HG03139 (cell line): Measurements from ENCODE around the gene SNAP25.

Experiments
- ATAC-seq: cut with Tn5 transposase; IDR thresholded peaks from one replicate; pipeline ENCODE4 v1.9.1; 2021; ENCODE audit not compliant: unreplicated experiment

The SNAP25 gene

GRCh38 chr20:10300582-10301446 is 82.2 kb downstream of the SNAP25 start:
- no peak for ATAC-seq

DNA sequence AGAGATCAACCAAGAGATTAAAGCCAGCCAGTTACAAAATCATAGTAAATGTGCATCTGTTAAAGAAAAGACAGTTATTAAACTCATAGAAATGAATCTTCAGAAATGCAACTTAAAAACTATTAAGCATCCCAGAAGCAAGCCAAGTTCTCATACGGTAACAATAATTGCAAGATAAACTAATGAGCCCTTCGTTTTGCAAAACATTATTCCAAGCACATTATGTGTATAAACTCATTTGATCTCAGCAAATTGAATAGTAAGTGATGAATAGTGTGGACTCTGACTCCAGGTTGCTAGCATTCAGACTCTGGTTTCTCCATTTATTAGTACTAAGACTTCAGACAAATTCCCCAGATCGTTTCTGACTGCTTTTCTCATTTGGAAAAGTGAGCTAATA is 85.2 kb downstream of the SNAP25 start:
- ATAC-seq = no peak

GRCh38 chr20:10304471-10305046 is 85.9 kb downstream of the SNAP25 start:
- no peak for ATAC-seq

DNA sequence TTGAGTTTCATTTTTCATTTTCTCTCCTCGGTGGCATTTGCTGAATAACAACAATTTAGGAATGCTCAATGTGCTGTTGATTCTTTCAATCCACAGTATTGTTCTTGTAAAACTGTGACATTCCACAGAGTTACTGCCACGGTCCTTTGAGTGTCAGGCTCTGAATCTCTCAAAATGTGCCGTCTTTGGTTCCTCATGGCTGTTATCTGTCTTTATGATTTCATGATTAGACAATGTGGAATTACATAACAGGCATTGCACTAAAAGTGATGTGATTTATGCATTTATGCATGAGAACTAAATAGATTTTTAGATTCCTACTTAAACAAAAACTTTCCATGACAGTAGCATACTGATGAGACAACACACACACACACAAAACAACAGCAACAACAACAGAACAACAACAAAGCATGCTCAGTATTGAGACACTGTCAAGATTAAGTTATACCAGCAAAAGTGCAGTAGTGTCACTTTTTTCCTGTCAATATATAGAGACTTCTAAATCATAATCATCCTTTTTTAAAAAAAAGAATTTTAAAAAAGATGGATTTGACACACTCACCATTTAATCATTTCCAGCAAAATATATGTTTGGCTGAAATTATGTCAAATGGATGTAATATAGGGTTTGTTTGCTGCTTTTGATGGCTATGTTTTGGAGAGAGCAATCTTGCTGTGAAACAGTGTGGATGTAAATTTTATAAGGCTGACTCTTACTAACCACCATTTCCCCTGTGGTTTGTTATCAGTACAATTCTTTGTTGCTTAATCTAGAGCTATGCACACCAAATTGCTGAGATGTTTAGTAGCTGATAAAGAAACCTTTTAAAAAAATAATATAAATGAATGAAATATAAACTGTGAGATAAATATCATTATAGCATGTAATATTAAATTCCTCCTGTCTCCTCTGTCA is 88.1 kb downstream of the SNAP25 start:
- ATAC-seq = no peak

- no peak for ATAC-seq
These were observed 88.7 kb downstream of the SNAP25 start for GRCh38 chr20:10307359-10307735.

GRCh38 chr20:10308652-10309051 is 90.0 kb downstream of the SNAP25 start:
- ATAC-seq = no peak

- ATAC-seq = no peak
These were observed 90.7 kb downstream of the SNAP25 start for GRCh38 chr20:10309326-10309725.

- no peak for ATAC-seq
These were observed 93.5 kb downstream of the SNAP25 start for GRCh38 chr20:10312111-10312510.

DNA sequence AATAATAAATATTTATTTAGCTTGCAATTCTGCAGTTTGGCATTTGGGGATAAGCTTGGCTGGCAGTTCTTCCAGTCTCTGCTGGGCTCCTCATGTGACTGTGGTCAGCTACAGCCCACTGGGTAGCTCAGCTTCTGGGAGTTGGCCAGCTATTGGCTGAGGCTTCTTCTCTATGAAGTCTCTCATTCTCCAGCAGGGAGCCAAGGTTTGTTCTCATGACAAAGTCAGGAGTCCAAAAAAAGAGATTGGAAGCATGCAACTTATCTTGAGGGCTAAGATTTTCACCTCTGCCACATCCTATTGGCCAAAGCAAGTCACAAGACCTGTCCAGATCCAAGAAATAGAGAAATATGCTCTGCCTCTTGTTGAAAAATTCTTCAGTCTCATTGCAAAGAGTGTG is 94.6 kb downstream of the SNAP25 start:
- no peak for ATAC-seq

DNA sequence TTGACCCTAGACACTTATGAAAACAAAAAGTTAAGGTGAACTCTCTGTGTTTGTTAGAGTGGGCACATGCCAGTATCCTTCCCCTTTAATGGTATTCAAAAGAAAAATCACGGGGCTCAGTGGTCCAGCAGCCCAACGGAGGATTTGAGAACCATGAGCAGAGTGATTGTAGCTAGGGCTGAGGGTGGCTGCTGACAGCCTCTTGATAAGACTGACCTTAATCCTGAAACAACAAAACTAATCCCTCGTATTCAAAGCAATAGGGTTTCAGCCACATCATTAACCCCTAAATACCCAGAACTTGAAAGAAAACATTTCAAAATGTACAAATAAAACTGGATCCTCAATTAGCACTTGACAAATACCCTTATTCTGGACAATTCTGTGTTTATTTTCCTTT is 95.1 kb downstream of the SNAP25 start:
- no peak for ATAC-seq

DNA sequence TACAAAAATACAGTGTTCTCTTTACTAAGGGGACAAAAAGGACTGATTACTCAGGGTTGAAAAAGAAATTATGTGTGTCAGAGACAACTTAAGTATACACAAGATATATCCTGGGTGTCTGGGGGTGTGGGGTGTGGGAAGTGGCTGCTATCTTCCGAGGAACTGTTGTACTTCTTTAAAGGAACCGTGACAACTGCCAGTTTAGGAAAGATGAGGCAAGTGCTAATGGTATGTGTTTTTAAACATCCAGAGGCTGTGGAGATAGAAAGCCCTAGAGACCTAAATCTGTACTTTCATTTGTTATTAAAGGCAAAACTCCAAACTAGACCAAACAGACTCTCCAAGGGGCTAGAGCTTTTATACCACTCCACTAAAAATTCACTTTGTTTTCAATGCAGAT is 95.6 kb downstream of the SNAP25 start:
- ATAC-seq = no peak

DNA sequence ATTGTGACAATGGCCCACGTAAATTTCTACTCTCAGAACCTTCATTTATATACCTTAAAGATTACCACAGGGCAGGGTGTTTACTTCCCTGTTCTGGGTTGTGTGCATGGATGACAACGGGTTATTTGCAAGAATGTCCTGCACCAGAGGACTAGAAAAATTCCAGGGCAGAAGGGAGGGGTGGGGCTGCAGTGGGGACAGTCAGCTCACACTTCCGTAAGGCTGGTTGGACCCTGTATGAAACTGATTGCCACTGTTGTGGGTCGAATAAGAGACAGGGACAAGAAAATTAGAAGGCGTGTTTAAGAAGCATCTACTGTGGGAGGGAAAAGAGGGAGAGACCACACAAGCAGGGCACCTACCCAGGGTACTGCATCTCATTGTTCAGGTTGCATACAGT is 96.5 kb downstream of the SNAP25 start:
- no peak for ATAC-seq

DNA sequence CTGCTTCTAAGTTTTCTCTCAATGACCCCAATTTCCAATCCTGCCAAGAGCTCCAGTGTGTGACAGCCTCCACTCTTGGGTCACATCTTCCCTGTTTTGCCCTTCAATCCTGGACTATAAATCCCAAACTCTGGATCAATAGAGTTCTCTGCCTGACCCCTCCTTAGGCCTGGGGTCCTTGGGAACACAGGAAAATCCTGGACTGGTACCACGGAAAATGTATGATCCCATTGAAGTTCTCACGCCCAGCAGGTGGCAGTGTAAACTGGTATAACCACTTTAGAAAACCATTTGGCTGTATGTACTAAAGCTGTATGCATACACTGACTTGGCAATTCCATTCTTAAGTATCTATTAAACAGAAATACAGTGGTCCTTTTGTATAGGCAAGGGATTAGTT is 98.0 kb downstream of the SNAP25 start:
- no peak for ATAC-seq

DNA sequence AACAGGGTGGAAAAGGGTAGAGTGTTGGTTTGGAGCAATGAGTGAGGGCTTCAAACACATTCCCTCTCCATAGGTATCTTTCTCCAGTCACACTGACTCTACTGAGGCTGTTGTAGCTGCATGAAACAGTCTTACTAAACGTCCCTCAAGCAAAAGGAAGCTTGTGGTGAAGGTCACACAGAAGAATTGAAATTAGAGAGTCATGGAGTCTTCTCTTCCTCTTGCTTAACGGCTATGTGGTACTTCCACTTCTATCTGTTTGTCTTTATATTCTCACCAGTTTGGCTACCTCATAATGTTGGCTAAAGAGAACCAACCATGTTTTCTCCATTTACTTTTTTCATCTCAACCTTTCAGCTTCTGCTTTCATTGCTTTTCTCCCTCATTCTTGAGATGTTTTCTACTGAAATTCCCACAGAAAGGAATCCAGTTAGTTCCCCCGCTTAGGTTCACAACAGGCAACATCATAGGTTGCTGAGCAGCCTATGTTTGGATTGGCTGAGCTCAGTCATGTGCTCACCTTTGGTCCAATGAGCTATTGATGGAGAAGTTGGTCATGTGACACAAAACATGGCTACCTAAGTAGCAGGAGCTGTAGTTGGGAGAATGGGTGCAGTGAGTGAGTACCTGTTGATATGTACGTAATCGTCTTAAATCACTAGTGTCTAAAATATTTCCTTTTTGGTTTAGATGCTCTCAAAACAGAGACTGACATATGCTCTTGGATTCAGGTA is 99.8 kb downstream of the SNAP25 start:
- no peak for ATAC-seq

- ATAC-seq = no peak
These were observed 101.2 kb downstream of the SNAP25 start for GRCh38 chr20:10319855-10320254.

DNA sequence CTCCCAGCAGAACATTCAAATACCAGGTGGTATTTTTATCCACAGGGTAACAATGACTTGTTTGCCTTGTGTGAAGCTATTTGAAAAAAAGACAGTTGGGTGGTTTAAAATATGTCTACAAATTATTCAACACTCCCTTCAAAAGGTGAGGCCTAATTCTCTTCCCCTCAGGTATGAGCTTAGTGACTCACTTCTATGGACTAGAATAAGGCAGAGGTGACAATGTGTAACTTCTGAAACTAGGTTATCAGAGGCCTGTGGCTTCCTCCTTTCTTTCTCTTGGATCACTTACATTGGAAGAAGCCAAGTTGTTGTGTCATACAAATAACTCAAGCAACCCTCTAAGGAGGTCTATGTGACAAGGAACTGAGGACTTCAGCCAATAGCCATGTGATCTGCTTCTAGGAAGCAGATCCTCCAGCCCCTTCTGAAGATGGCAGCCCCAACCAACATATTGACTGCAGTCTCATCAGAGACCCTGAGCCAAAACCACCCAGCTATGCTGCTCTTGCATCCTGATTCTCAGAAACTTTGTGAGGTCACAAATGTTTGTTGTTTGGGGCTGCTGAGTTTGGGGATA is 102.6 kb downstream of the SNAP25 start:
- ATAC-seq = no peak

DNA sequence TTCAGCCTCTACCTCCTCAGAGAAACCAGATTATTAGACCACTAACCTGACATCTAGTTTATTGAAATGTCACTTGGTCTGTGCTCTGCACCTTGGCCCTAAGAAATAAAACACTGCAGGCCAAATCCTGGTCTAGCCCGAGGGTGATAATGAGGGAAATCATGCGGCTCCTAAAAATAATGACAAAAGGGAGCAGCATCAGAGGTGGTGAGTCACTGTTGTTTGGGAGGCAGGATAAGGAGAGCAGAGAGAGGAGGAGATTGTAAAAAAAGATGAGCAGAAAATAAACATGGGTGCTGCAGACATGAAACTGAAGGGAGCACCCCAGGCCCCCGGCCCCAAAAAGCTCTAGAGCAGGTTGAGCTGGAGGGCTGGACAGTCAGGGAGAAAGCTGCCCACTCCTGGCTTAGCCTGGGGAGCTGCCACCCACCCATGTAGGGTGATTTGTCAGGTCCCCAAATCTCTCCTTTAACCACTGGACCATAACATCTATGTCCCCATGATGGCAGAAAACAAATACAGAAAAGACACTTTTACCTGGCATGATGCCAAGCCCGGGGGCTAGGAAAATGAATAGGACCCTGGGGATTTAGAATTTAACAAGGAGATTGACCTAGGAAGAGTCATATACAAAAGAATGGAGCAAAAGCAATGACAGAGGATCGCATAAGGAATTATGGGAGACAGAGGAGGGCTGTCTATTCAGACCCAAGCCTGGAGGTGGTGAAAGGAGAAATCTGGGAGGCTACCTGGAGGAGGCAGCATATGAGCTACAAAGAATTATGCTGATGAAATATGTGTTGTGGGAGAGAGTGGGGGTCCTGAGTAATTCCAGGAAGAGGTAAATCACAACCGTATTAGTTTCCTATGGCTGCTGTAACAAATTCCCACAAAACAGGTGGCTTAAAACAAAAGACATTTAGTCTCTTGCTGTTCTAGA is 103.7 kb downstream of the SNAP25 start:
- no peak for ATAC-seq

GRCh38 chr20:10323729-10324128 is 105.1 kb downstream of the SNAP25 start:
- ATAC-seq = no peak

DNA sequence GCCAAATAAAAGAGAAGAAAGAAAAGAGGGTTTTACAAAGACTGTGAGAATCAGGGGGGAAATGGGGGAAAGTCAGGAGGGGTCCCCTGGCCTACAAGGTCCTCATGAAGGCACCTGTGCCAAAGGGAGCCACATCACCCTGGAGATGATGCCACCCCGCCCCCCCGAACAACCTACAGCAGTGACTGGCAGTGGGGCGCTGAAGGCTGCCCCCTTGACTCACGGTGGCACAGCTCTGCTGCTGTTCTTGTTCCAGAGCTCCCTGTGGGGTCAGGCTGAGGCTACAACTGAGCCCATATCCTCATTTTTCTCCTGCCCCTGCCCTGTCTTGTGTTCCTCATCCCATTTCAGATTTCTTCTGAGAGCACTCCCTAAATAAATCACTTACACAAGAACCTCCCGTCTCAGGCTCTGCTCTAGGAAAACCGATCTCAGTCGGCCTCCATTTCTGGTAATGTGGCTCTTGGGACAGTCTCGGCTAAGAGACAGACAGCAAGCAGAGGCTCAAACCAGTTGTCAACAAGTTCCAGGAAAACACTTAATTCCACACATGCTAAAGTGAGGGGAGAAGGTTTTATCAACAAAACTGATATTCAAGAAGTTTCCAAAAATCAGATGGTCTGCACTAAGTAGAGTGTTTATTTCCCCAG is 105.7 kb downstream of the SNAP25 start:
- no peak for ATAC-seq
